ENCODE data around the gene PCDHA12.
A peak's percentile ranks its signal among the peaks of the same experiment; 100 is the strongest.
"Not testable (repeated sequence)": the region's sequence is repeated elsewhere in the genome, so short reads cannot be mapped to it uniquely, and the experiment has no call there.

PCDHA12 gene

DNA sequence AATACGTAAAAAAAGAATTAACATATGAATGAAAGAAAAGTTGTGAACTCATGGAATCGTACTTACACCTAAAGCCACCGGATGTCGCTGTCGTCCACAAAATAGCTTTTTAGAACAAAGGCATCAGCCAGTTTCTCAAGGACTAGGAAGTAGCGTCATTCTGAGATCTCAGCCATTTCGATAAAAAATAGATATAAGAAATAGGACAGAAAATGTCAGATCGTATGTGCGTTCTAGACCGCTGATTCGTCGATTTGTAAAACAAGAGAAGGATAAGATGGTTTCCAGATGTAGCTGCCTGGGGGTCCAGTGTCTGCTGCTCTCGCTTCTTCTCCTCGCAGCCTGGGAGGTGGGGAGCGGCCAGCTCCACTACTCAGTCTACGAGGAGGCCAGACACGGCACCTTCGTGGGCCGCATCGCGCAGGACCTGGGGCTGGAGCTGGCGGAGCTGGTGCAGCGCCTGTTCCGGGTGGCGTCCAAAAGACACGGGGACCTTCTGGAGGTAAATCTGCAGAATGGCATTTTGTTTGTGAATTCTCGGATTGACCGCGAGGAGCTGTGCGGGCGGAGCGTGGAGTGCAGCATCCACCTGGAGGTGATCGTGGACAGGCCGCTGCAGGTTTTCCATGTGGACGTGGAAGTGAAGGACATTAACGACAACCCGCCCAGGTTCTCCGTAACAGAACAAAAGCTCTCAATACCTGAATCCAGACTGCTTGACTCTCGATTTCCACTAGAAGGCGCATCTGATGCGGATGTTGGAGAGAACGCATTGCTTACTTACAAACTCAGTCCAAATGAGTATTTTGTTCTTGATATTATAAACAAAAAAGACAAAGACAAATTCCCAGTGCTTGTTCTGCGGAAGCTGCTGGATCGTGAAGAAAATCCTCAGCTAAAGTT, 19.1 kb upstream of the PCDHA12 start, which contains the start of gene PCDHA10:
Gene PCDHA10, plus strand, starts transcription at position 126 of the 903 bp plus-strand sequence. Its CDS starts 152 bp downstream, at position 278.
- TF ChIP-seq GATA1 (IDR thresholded peaks at IDR 0.05; ENCODE audit: low read depth, low read length) (no peak), POLR2A (IDR thresholded peaks at IDR 0.05; ENCODE audit: low read length) (no peak)
- peak in 1 of 2 experiments; percentile 11 for DNase-seq

DNA sequence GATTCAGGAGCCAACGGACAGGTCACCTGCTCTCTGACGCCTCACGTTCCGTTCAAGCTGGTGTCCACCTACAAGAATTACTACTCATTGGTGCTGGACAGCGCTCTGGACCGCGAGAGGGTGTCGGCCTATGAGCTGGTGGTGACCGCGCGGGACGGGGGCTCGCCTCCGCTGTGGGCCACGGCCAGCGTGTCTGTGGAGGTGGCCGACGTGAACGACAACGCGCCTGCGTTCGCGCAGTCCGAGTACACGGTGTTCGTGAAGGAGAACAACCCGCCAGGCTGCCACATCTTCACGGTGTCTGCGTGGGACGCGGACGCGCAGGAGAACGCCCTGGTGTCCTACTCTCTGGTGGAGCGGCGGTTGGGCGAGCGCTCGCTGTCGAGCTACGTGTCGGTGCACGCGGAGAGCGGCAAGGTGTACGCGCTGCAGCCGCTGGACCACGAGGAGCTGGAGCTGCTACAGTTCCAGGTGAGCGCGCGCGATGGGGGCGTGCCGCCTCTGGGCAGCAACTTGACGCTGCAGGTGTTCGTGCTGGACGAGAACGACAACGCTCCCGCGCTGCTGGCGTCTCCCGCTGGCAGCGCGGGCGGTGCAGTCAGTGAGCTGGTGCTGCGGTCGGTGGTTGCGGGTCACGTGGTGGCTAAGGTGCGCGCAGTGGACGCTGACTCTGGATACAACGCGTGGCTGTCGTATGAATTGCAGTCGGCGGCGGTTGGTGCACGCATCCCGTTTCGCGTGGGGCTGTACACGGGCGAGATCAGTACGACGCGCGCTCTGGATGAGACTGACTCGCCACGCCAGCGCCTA, 17.7 kb upstream of the PCDHA12 start:
- DNase-seq: no peak
- TF ChIP-seq POLR2A (IDR thresholded peaks at IDR 0.05; ENCODE audit: low read length) (no peak), GATA1 (IDR thresholded peaks at IDR 0.05; ENCODE audit: low read depth, low read length) (no peak)

DNA sequence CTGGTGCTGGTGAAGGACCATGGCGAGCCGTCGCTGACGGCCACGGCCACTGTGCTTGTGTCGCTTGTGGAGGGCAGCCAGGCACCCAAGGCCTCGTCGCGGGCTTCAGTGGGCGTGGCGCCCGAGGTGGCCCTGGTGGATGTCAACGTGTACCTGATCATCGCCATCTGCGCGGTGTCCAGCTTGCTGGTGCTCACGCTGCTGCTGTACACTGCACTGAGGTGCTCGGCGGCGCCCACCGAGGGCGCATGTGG, 17.2 kb upstream of the PCDHA12 start:
- no peak for TF ChIP-seq GATA1 (IDR thresholded peaks at IDR 0.05; ENCODE audit: low read depth, low read length)
- no peak for TF ChIP-seq POLR2A (IDR thresholded peaks at IDR 0.05; ENCODE audit: low read length)
- DNase-seq: no peak

DNA sequence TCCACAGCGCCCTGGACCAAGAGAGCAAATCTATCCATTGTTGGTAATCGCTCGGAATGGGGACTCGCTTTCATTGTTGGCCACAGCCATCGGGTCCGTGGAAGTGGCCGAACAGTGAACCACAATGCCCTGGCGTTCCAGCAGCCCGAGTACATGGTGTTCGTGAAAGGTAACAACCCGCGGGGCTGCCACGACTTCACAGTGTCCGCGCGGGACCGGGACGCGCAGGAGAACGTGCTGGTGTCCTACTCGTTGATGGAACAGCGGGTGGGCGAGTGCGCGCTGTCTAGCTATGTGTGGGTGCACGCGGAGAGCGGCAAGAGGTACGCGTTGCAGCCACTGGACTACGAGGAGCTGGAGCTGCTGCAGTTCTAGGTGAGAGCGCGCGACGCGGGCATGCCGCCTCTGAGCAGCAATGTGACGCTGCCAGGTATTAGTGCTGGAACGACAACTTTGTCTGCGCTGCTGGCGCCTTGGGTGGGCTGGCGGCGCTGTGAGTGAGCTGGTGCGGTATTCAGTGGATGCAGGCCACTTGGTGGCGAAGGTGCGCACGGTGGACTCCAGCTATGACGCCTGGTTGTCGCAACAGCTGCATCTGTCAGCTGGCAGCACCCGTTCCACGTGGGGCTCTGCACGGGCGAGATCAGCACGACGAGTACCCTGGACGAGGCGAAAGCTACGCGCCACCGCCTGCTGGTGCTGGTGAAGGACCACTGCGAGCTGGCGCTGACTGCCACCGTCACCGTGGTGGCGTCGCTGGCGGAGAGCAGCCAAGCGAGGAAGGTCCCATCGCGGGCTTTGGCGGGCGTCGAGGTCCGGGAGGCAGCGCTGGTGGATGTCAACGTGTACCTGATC, 12.4 kb upstream of the PCDHA12 start:
- no peak for DNase-seq

DNA sequence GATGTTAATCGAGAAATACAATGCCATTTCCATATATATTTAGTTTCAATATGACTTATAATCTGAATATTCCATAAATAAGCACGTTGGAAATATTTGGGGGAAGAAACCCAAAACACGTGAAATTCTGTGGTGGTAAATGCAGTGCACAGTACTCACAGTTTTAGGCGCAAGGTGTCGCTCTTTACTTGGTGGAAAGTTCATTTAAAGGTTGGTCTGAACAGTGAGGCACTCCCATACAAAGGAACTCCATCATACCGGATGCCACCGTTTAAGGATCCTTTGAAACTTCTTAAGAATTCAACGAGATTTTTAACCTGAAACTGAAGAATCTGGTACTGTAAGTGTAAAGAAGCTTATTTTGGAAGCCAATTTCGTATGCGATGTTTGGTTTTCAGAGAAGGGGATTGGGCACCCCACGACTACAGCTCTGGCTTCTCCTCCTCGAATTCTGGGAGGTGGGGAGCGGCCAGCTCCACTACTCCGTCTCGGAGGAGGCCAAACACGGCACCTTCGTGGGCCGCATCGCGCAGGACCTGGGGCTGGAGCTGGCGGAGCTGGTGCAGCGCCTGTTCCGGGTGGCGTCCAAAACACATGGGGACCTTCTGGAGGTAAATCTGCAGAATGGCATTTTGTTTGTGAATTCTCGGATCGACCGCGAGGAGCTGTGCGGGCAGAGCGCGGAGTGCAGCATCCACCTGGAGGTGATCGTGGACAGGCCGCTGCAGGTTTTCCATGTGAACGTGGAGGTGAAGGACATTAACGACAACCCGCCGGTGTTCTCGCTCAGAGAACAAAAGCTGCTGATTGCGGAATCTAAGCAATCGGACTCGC, 6.2 kb upstream of the PCDHA12 start, which contains the start of gene PCDHA11:
Gene PCDHA11, plus strand, starts transcription at position 237 of the 834 bp plus-strand sequence. Its CDS starts 147 bp downstream, at position 384.
- TF ChIP-seq GATA1 (IDR thresholded peaks at IDR 0.05; ENCODE audit: low read depth, low read length) (no peak), POLR2A (IDR thresholded peaks at IDR 0.05; ENCODE audit: low read length) (no peak)
- no peak for DNase-seq

More for the DNA sequence above, 12.4 kb upstream of the PCDHA12 start:
- TF ChIP-seq GATA1 (IDR thresholded peaks at IDR 0.05; ENCODE audit: low read depth, low read length) (no peak), POLR2A (IDR thresholded peaks at IDR 0.05; ENCODE audit: low read length) (no peak)

DNA sequence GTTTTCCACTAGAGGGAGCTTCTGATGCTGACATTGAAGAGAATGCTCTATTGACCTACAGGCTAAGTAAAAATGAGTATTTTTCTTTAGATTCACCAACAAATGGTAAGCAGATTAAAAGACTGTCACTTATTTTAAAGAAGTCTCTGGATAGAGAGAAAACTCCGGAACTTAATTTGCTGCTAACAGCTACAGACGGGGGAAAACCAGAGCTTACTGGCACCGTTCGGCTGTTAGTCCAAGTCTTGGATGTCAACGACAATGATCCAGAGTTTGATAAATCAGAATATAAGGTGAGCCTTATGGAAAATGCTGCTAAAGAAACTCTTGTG, 5.6 kb upstream of the PCDHA12 start:
- DNase-seq: no peak
- TF ChIP-seq GATA1 (IDR thresholded peaks at IDR 0.05; ENCODE audit: low read depth, low read length) (no peak), POLR2A (IDR thresholded peaks at IDR 0.05; ENCODE audit: low read length) (no peak)

DNA sequence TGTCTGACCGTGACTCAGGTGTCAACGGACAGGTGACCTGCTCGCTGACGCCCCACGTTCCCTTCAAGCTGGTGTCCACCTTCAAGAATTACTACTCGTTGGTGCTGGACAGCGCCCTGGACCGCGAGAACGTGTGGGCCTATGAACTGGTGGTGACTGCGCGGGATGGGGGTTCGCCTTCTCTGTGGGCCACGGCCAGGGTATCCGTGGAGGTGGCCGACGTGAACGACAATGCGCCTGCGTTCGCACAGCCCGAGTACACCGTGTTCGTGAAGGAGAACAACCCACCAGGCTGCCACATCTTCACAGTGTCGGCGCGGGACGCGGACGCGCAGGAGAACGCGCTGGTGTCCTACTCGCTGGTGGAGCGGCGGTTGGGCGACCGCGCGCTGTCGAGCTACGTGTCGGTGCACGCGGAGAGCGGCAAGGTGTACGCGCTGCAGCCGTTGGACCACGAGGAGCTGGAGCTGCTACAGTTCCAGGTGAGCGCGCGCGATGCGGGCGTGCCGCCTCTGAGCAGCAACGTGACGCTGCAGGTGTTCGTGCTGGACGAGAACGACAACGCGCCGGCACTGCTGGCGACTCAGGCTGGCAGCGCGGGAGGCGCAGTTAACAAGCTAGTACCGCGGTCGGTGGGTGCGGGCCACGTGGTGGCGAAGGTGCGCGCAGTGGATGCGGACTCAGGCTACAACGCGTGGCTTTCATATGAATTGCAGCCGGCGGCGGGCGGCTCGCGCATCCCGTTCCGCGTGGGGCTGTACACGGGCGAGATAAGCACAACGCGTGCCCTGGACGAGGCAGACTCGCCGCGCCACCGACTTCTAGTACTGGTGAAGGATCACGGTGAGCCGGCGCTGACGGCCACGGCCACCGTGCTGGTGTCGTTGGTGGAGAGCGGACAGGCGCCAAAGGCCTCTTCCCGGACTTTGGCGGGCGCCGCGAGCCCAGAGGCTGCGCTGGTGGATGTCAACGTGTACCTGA, 4.6 kb upstream of the PCDHA12 start:
- no peak for DNase-seq
- no peak for TF ChIP-seq POLR2A (IDR thresholded peaks at IDR 0.05; ENCODE audit: low read length)
- TF ChIP-seq GATA1 (IDR thresholded peaks at IDR 0.05; ENCODE audit: low read depth, low read length): no peak

DNA sequence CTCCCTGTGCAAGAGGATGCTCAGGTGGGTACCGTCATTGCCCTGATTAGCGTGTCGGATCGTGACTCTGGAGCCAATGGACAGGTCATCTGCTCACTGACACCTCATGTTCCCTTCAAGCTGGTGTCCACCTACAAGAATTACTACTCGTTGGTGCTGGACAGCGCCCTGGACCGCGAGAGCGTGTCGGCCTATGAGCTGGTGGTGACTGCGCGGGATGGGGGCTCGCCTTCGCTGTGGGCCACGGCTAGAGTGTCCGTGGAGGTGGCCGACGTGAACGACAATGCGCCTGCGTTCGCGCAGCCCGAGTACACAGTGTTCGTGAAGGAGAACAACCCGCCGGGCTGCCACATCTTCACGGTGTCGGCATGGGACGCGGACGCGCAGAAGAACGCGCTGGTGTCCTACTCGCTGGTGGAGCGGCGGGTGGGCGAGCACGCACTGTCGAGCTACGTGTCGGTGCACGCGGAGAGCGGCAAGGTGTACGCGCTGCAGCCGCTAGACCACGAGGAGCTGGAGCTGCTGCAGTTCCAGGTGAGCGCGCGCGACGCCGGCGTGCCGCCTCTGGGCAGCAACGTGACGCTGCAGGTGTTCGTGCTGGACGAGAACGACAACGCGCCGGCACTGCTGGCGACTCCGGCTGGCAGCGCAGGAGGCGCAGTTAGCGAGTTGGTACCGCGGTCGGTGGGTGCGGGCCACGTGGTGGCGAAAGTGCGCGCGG, 1.6 kb downstream of the PCDHA12 start:
- DNase-seq: not testable (repeated sequence)

DNA sequence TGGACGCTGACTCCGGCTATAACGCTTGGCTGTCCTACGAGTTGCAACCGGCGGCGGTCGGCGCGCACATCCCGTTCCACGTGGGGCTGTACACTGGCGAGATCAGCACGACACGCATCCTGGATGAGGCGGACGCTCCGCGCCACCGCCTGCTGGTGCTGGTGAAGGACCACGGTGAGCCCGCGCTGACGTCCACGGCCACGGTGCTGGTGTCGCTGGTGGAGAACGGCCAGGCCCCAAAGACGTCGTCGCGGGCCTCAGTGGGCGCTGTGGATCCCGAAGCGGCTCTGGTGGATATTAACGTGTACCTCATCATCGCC, 2.1 kb downstream of the PCDHA12 start:
- DNase-seq: no peak
- no peak for TF ChIP-seq GATA1 (IDR thresholded peaks at IDR 0.05; ENCODE audit: low read depth, low read length)
- TF ChIP-seq POLR2A (IDR thresholded peaks at IDR 0.05; ENCODE audit: low read length): no peak

DNA sequence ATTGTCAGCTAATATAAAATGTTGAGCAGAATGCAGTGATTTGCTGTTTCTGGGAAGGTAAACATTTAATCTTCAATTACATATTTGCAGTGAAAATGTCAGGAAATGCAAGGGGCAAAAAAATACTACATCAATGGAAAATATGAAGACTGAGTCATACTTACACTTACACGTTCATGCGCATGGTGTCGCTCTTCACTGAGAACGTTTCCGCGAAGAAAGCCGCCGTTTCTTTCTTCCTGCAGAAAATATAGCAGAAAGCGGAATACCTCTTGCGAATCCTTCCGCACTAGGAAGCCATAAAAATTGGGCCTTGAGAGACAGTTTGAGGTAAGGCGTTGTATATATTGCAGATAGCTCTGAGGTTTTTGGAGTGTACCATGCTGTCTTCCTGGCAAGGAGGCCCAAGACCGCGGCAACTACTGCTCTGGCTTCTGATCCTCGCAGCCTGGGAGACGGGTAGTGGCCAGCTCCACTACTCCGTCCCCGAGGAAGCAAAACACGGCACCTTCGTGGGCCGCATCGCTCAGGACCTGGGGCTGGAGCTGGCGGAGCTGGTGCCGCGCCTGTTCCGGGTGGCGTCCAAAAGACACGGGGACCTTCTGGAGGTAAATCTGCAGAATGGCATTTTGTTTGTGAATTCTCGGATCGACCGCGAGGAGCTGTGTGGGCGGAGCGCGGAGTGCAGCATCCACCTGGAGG, 6.9 kb downstream of the PCDHA12 start, which contains the start of gene PCDHA13:
Gene PCDHA13, plus strand, starts transcription at position 236 of the 702 bp plus-strand sequence. Its CDS starts 145 bp downstream, at position 381.
- no peak for DNase-seq
- TF ChIP-seq GATA1 (IDR thresholded peaks at IDR 0.05; ENCODE audit: low read depth, low read length): no peak

DNA sequence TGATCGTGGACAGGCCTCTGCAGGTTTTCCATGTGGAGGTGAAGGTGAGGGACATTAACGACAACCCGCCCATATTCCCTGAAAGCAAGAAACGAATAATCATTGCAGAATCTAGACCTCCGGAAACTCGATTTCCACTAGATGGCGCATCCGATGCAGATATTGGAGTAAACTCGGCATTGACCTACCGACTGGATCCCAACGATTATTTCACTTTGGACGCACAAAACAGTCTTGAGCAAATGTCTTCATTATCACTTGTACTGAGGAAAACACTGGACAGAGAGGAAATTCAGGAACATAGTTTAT, 7.4 kb downstream of the PCDHA12 start:
- no peak for DNase-seq
- no peak for TF ChIP-seq POLR2A (IDR thresholded peaks at IDR 0.05; ENCODE audit: low read length)
- TF ChIP-seq GATA1 (IDR thresholded peaks at IDR 0.05; ENCODE audit: low read depth, low read length): no peak
